ENCODE measurements around the gene SLC27A1. TPM values are rescaled to one million over a fixed set of nuclear protein-coding genes. Genes with fewer than 3 reads are reported as not detected.

Gene SLC27A1
- total and polyA plus RNA-seq, 2 donors (not counting 3 experiments of a cell fraction or from before 2014, with no cell fraction given) = 10.4 to 13.5 TPM

GRCh38 chr19:17519967-17520366, 49.6 kb downstream of the SLC27A1 start:
- POLR2A ChIA-PET = no interaction called here
- no peak overlapping the region for H3K9ac ChIP-seq (replicated peaks; ENCODE audit: extremely low read depth, insufficient read depth, low read length)
- H3K36me3 ChIP-seq (ENCODE audit: control insufficient read depth in 2 of 2, extremely low read depth in 1 of 2, insufficient read depth in 2 of 2, low read length in 2 of 2) = peaks cover 0 to 7% of the 10 kb centered on the region in 2 experiments
- no peak overlapping the region for H3K27ac ChIP-seq (ENCODE audit: insufficient read depth, low read depth, low read length)
- dilution Hi-C loops (cut with MboI; ENCODE audit: extremely low pct_ligation_motif_present, low sequenced_read_pairs) (no loop called here), intact Hi-C loops (cut with micrococcal nuclease) (no loop called here)
- CTCF ChIA-PET = no interaction called here
- H3K79me2 ChIP-seq (ENCODE audit: control insufficient read depth, insufficient read depth, low read length) = no peaks in the 10 kb centered on the region
- H3K9me3 ChIP-seq (replicated peaks; ENCODE audit: control insufficient read depth, insufficient read depth, low read length) = peaks cover 4% of the 10 kb centered on the region
- no peak for DNase-seq (ENCODE audit: low read depth, low spot score)
- H3K4me3 ChIP-seq (replicated peaks in 1 of 3; ENCODE audit: insufficient read depth in 1 of 3, low read depth in 1 of 3, low read length in 3 of 3) = no peak overlapping the region
- FAIRE-seq = no peak
- H2AFZ ChIP-seq (ENCODE audit: low read depth, low read length) = no peak overlapping the region
- H3K4me2 ChIP-seq (ENCODE audit: insufficient read depth, low read length) = no peak overlapping the region
- no peaks in the 10 kb centered on the region for H4K20me1 ChIP-seq (replicated peaks; ENCODE audit: control insufficient read depth, extremely low read depth, insufficient read depth, low read length)
- TF ChIP-seq POLR2A (IDR thresholded peaks at IDR 0.05; ENCODE audit: low read depth, low read length) (no peak), GATA2 (IDR thresholded peaks at IDR 0.05; ENCODE audit: insufficient read depth, insufficient read length, low read depth, low read length) (no peak), EZH2 (IDR thresholded peaks at IDR 0.05; ENCODE audit: borderline replicate concordance, low read depth, low read length, severe bottlenecking) (no peak), MAX (IDR thresholded peaks at IDR 0.05; ENCODE audit: insufficient read depth, insufficient read length) (no peak), POLR2AphosphoS5 (IDR thresholded peaks at IDR 0.05; ENCODE audit: insufficient read depth, low read depth, low read length) (no peak), FOS (IDR thresholded peaks at IDR 0.05; ENCODE audit: borderline replicate concordance, insufficient read depth, low read length) (no peak), CTCF (IDR thresholded peaks at IDR 0.05; ENCODE audit: extremely low read depth in 1 of 2, insufficient read depth in 1 of 2, low read depth in 1 of 2, low read length in 2 of 2) (no peak), MYC (IDR thresholded peaks at IDR 0.05; ENCODE audit: low read depth, low read length) (no peak), JUN (IDR thresholded peaks at IDR 0.05; ENCODE audit: borderline replicate concordance, insufficient read depth, insufficient read length, low read depth) (no peak)
- no peaks in the 10 kb centered on the region for H3K27me3 ChIP-seq (ENCODE audit: control insufficient read depth in 2 of 2, insufficient read depth in 2 of 2, low read length in 2 of 2)
- no peaks in the 10 kb centered on the region for H3K9me1 ChIP-seq (replicated peaks; ENCODE audit: control insufficient read depth, extremely low read depth, insufficient read depth, low read length)
- H3K4me1 ChIP-seq (ENCODE audit: control insufficient read depth, extremely low read depth, insufficient read depth, low read length) = peaks cover 8% of the 10 kb centered on the region
- BruUV-seq (replicated peaks) = no TSS peak

Measured in endothelial cell of umbilical vein (primary cell).